GM12875 (cell line): ENCODE measurements around the gene CMIP.

Source experiments
- H3K4me3 ChIP-seq: one replicate; pipeline ENCODE4 v1.5.1; 2011; ENCODE audit warnings: low read depth, low read length, control low read depth
- CTCF ChIP-seq: IDR thresholded peaks from 2 replicates; pipeline ENCODE4 v1.5.1; 2011; ENCODE audit warnings: low read depth, mild to moderate bottlenecking, control low read depth, inconsistent platforms, low read length, moderate library complexity, borderline replicate concordance; ENCODE audit not compliant: insufficient read depth

CMIP gene

GRCh38 chr16:81413245-81413990 lies 31.2 kb upstream of the CMIP start:
- no peak for TF ChIP-seq CTCF
- H3K4me3 ChIP-seq: no peak overlapping the region

- no peak overlapping the region for H3K4me3 ChIP-seq
- no peak for TF ChIP-seq CTCF
Observed at GRCh38 chr16:81415751-81416150, 28.9 kb upstream of the CMIP start.

- no peak overlapping the region for H3K4me3 ChIP-seq
- no peak for TF ChIP-seq CTCF
Observed at GRCh38 chr16:81416749-81417148, 27.9 kb upstream of the CMIP start.

GRCh38 chr16:81417210-81417609 lies 27.4 kb upstream of the CMIP start:
- no peak overlapping the region for H3K4me3 ChIP-seq
- no peak for TF ChIP-seq CTCF

GRCh38 chr16:81419806-81420205 lies 24.8 kb upstream of the CMIP start:
- H3K4me3 ChIP-seq: no peak overlapping the region
- no peak for TF ChIP-seq CTCF

- no peak overlapping the region for H3K4me3 ChIP-seq
Observed at GRCh38 chr16:81421126-81421525, 23.5 kb upstream of the CMIP start.

More at GRCh38 chr16:81421126-81421525, 23.5 kb upstream of the CMIP start:
- no peak for TF ChIP-seq CTCF
